ES-I3 (cell line): ENCODE results near the gene CPHXL.

Experiments used
- H3K36me3 ChIP-seq: 2 replicates; pipeline ENCODE4 v1.6.1; 2013; ENCODE audit warnings: mild to moderate bottlenecking, low read length, control low read depth, moderate library complexity; ENCODE audit not compliant: insufficient read depth
- H3K4me1 ChIP-seq: 2 replicates; pipeline ENCODE4 v1.6.1; 2013; ENCODE audit warnings: mild to moderate bottlenecking, control low read depth, low read length; ENCODE audit not compliant: insufficient read depth
- H3K9ac ChIP-seq: 2 replicates; pipeline ENCODE4 v1.6.1; 2013; ENCODE audit warnings: low read depth, mild to moderate bottlenecking, low read length, moderate library complexity
- H3K9me3 ChIP-seq: 2 replicates; pipeline ENCODE4 v1.6.1; 2013; ENCODE audit warnings: mild to moderate bottlenecking, low read length, moderate library complexity; ENCODE audit not compliant: control insufficient read depth, insufficient read depth

CPHXL gene

DNA sequence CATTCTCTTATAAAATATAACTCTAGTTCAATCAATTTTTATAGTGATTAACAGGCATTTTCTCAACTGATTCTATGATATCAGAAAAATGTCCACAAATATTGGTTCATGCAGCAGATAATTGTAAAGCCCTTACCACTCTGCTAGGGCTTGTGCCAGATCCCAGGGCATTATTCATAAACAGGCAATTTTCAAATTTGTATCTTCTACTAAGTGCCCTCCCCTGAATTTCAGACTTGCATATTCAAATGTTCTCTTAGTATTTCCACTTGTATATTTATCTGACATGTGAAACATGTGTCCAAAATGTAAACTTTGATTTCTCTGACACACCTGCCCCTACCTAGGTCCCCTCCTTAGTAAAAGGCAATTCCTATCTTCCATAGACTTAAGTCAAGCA is 58.8 kb downstream of the CPHXL start:
- H3K4me1 ChIP-seq, result no peaks in the 10 kb centered on the region
- H3K9ac ChIP-seq, result no peak overlapping the region
- no peaks in the 10 kb centered on the region for H3K9me3 ChIP-seq
- H3K36me3 ChIP-seq, result no peaks in the 10 kb centered on the region
